ENCODE measurements around the gene USP31.

USP31 gene

DNA sequence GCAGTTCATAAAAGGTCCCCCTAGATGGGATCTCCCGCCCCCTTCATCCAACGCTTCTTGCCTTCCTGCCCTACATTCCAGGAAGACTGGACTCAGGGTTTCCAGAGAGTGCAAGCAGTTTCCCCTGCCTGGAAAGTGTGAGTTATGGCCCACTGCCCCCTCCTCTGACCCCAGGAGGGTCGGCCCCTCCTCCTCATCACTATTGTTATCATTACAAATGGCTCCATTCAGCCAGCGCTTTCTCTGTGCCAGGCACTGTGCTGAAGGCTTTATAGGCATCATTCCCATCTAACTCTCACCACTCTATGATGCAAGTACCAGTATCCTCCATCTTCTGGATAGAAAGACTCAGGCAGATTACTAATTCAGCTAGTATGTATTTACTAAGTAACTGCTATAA lies 90.7 kb downstream of the USP31 start:
- DNase-seq, result no peak

- no peak for DNase-seq
Observed at GRCh38 chr16:23057013-23057596, 92.1 kb downstream of the USP31 start.

DNA sequence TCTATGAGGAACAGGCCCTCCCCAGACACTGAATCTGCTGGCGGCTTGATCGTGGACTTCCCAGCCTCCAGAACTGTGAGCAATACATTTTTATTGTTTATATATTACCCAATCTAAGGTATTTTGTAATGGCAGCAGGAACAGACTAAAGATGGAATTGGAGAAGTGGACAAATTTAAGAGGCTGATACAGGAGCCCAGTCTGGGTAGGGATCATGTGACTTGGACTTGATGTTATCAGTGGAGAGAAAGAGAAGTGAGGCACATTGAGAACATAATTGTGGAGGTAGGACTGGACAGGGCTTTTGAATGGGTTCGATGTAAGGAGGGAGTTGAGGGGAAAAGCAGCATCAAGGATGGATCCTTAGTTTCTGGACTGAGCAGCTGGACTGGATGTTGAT lies 93.8 kb downstream of the USP31 start:
- DNase-seq, result no peak

GRCh38 chr16:23052908-23053580 lies 96.2 kb downstream of the USP31 start:
- DNase-seq, result no peak

GRCh38 chr16:23052221-23052620 lies 97.0 kb downstream of the USP31 start:
- no peak for DNase-seq

GRCh38 chr16:23051587-23051986 lies 97.7 kb downstream of the USP31 start:
- no peak for DNase-seq

GRCh38 chr16:23048164-23048563 lies 101.1 kb downstream of the USP31 start:
- DNase-seq, result no peak

DNA sequence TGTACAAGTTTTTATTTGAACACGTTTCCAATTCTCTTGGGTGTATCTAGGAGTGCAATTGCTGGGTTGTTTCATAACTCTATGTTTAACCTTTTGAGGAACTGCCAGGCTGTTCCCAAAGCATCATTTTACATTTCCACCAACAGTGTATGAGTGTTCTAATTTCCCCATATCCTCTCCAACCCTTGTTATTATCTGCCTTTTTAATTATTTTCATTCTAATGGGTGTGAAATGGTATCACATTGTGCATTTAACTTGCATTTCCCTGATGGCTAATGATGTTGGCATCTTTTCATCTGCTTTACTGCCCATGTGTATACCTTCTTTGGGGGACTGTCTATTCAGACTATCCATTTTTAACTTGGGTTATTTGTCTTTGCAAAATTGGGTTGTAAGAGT lies 104.2 kb downstream of the USP31 start:
- no peak for DNase-seq

DNA sequence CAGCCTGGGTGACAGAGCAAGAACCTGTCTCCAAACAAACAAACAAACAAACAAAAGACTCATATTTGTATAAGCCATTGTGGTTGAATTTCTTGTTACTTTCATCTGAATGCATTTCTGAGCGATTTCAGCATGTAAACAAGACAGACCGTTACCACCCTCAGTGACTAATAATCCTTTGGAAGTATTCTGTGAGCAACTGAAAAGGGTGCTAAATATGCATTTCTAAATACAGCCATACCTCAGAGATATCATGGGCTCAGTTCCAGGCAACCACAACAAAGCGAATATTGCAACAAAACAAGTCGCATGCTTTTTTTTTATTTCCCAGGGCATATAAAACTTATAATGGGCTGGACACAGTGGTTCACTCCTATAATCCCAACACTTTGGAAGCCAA lies 109.0 kb downstream of the USP31 start:
- no peak for DNase-seq

DNA sequence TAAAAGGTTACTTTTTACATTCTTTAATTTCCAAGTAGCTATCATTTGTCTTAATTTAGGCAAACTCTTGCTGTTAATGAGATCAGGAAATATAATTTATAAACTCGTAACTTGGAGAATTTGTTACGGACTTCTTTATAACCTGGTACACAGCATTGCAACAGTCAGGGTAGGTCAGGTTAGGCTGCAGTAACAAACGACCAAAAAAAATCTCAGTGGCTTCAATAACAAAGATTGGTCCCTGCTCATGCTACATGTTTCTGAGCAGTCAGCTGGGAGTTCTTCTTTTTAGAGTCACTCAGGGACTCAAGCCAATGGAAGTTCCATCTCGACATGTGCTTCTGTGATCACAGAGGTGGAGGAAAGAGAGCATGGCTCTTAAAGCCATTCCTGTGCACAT lies 110.1 kb downstream of the USP31 start:
- DNase-seq, result no peak

DNA sequence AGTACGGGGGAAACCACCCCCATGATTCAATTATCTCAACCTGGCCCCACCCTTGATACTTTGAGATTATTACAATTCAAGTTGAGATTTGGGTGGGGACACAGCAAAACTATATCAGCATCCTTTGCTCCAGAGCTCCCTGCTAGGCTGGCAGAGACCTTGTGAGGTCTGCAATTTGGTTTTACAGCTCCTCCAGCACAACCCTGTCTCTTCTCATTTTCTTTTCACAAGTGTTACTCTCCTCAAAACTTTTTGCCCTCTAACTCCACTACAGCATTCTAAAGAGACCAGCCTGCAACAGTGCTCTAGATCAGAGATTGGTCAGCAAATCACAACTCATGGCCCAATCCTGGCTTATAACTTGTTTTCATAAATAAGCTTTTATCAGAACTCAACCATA lies 114.0 kb downstream of the USP31 start:
- DNase-seq, result no peak

GRCh38 chr16:23031508-23032098 lies 117.6 kb downstream of the USP31 start:
- no peak for DNase-seq

- DNase-seq, result no peak
Observed at GRCh38 chr16:23029733-23030420, 119.4 kb downstream of the USP31 start.

DNA sequence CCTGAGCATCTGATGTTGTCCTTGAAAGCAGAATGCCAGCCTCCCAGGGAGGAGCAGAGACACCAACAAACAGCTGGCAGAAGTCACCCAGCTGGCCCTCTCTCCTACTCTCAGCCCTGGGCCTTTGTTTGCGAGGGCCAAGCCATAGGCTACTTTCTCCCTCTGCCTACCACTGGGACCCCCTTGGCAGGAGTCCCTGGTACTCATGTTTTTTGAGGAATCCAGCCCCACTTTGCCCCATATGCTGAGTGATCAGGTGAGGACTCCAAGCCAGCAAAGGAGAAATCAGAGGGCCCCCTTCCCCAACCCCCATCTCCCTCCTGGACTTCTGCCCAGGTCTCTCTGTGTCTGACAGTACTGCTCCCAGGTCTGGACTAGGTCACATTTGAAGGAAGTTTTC lies 121.9 kb downstream of the USP31 start:
- DNase-seq, result no peak

DNA sequence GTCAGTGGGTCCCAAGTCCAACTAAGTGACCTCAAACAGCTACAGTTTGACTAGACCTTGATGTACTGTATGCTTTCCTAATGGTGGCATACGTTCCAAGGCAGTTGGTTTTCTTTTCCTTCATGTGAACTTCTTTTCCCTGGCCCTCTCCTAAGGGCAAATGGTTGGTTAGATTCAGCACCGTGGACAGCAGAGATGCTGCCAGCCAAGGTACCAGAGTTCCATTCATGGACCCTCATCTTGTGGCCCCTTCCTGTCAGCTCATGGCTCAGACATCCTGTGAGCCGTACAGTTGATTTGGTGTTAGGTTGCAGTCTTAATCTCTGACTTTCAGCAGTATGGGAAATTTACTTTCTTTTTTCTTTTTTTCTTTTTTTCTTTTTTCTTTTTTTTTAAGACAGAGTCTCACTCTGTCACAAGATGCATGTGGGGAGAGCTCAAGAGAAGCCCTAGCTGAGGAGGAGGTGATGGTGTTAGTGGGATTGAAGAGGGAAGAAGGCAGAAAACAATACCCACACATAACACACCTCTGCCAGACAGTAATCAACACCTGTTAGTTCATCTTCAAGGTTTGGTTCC lies 122.4 kb downstream of the USP31 start:
- no peak for DNase-seq

DNA sequence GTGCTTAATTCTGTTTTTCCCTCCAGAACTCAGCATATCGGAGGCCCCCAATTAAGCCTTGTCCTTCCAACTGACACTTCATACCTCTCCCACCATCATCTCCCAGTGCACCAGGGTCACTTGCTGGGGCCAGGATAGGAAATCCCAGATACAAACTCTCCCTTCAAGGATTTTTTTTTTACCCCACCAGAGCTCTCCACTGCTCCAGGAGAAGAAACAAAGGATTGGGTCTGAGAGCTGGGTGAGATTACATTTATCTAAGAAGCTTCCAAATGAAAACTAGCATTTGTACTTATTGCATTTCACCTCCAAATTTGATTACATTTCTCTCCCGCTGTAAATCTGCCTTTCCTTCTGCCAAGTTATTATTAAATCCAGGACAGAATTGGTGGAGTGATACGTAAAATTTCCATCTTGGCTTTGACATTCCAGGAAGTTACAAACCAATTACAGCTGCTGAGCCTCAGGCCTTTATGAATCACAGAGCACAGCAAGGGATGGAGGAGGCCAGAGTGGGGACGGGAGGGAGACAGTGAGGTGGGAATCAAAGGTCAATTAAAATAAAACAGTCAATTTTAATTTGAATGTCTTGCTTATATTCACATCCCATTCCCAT lies 123.5 kb downstream of the USP31 start:
- DNase-seq, result no peak

DNA sequence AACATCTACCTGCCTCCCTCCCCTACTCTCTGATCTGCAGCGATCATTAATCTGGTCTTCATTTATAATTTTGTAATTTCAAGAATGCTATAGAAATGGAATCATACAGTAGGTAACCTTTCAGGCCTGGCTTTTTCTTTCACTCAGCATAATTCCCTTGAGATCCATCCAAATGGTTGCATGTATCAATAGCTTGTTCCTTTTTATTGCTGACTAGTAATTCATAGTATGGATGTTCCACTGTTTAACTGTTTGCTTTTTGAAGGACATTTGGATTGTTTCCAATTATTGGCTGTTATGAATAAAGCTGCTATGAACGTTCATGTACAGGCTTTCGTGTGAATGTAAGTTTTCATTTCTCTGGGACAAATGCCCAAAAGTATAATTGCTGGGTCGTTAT lies 125.2 kb downstream of the USP31 start:
- DNase-seq, result no peak

DNA sequence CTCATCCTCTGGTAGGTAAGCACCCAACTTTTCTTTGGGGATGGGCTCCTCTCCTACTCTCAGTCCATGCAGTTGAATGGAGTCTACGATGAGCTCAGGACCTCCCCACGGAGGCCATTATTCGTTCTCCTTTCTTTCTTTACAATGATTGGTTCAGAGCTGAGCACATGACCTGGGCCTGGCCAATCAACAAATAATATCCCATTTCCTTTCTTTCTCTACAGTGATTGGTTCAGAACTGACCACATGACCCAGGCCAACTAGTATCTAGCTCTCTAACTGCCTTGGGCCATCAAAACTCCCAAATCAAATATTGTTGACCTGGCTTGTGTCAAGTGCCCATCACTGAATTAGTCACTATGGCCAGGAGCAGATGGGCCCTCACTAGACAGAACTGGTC lies 129.2 kb downstream of the USP31 start:
- DNase-seq, result no peak

DNA sequence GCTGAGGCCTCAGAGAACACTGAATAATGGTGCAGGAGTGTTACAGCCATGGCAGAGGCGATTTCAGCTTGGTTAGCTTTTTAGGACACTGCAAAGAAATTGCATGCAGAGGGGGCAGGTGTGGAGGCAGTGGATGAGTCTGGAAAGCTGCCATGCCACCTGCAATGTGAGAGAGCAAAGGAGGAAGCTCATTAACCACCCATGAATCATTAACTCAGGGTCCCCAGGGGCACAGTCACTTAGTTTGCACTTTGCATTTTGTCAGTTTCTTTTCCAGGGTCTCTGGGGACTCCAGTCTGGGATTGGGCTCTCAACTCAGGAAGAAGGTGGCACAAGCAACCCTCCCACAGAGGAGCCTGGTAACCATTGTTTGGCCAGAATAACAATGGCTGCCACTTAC lies 132.9 kb downstream of the USP31 start:
- DNase-seq, result no peak

GRCh38 chr16:23015580-23015979 lies 133.7 kb downstream of the USP31 start:
- no peak for DNase-seq

DNA sequence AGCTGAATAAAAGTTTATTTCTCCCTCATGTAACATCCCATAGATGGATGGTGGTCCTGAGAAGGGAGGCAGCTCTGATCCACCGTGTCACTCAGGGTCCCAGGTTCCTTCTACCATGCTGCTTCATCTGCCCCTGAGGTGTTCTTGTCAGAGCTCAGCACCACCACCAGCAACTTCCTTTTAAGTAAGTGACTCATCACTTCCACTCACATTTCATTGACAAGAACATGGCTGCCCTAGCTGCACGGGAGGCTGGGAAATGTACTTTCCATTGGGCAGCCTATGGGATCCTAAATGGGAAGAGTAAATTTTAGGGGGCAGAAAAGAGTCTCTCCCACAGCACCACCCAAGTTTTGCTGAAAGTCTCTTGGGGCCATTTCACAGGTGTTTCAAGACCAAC lies 134.7 kb downstream of the USP31 start:
- no peak for DNase-seq
